CD4-positive, alpha-beta T cell treated with Interferon gamma for 1 hour (primary cell): ENCODE measurements around the gene SIK3.
"Not testable (repeated sequence)": the region's sequence is repeated elsewhere in the genome, so short reads cannot be mapped to it uniquely, and the experiment has no call there.

Source experiments
- DNase-seq: peaks from one replicate; pipeline ENCODE4 v3.0.0-alpha.2; 2020

SIK3 gene

GRCh38 chr11:116835042-116835772 is 263.0 kb downstream of the SIK3 start:
- no peak for DNase-seq

GRCh38 chr11:116834535-116835041 is 263.6 kb downstream of the SIK3 start:
- not testable (repeated sequence) for DNase-seq

GRCh38 chr11:116833816-116834534 is 264.3 kb downstream of the SIK3 start:
- DNase-seq: no peak

GRCh38 chr11:116833491-116833815 is 264.8 kb downstream of the SIK3 start:
- no peak for DNase-seq

- DNase-seq: no peak
These were observed 265.6 kb downstream of the SIK3 start for GRCh38 chr11:116832350-116833290.

- DNase-seq: no peak
These were observed 266.4 kb downstream of the SIK3 start for GRCh38 chr11:116831790-116832349.

GRCh38 chr11:116830184-116830912 is 267.9 kb downstream of the SIK3 start:
- no peak for DNase-seq

GRCh38 chr11:116829525-116830183 is 268.6 kb downstream of the SIK3 start, which contains the start of gene APOC3:
Gene APOC3 (plus strand): TSS chr11:116829907. CDS start chr11:116830583, 676 bp downstream.
- no peak for DNase-seq

GRCh38 chr11:116828632-116829524 is 269.4 kb downstream of the SIK3 start:
- DNase-seq: no peak

- DNase-seq: no peak
These were observed 270.8 kb downstream of the SIK3 start for GRCh38 chr11:116827461-116827860.

- no peak for DNase-seq
These were observed 271.3 kb downstream of the SIK3 start for GRCh38 chr11:116826751-116827431.

- no peak for DNase-seq
These were observed 272.1 kb downstream of the SIK3 start for GRCh38 chr11:116825854-116826750.

- no peak for DNase-seq
These were observed 272.8 kb downstream of the SIK3 start for GRCh38 chr11:116825434-116825833.

GRCh38 chr11:116823031-116823843 is 275.0 kb downstream of the SIK3 start, which contains the start of gene APOA4:
Gene APOA4 (minus strand): TSS chr11:116823304. CDS start chr11:116823191, 113 bp downstream.
- DNase-seq: no peak

GRCh38 chr11:116822575-116822974 is 275.7 kb downstream of the SIK3 start:
- DNase-seq: no peak

GRCh38 chr11:116821050-116821918 is 276.9 kb downstream of the SIK3 start:
- DNase-seq: no peak

- no peak for DNase-seq
These were observed 279.2 kb downstream of the SIK3 start for GRCh38 chr11:116819049-116819448.
